NK-92 (cell line): ENCODE results near the gene SULF2.

Experiments used
- DNase-seq: peaks from one replicate; lab custom pipeline; 2025; ENCODE audit not compliant: unreplicated experiment; lab: John Stamatoyannopoulos, UW

The SULF2 gene

DNA sequence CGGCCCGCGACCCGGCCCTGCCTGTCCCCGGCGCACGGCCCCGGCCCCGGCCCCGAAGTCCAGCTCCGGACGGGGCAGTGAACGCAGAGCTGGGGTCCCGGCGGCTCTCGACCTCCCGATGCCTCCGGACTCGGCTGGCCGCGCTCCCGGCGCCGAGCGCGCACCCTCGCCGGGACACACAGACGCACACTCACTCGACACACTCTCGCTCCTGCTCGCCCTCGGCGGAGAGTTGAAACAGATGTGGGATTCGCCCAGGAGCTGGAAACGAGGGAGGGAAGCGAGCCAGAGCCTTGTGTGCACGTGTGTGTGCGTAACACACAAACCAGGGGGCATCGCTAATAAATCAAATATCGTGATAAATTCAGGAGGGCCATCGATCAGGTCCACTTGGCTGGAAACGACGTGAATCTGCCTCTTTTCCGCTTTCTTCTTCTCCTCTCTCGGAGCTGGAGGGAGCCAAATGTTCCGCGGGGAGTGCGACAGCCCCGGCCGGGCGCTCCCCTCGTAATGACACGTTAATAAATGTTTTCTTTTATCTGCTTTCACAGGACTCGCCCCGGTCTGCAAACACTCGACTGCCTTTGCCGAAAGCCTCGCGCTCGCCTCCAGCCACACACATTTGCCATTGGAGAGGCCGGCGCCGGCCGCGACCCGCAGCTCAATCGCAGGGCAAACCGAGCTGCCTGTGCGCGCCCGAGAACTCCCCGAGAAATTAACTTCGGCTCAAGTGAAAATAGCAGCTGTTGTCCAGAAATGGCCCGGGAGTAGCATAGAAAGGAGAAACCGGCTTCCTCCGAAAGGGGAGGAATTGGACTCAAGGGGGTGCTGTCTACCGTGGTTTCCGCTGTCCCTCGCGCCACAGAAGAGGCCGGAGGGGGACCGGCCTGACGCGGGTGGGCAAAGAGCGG, 828 bp upstream of the SULF2 start:
- no peak for DNase-seq

DNA sequence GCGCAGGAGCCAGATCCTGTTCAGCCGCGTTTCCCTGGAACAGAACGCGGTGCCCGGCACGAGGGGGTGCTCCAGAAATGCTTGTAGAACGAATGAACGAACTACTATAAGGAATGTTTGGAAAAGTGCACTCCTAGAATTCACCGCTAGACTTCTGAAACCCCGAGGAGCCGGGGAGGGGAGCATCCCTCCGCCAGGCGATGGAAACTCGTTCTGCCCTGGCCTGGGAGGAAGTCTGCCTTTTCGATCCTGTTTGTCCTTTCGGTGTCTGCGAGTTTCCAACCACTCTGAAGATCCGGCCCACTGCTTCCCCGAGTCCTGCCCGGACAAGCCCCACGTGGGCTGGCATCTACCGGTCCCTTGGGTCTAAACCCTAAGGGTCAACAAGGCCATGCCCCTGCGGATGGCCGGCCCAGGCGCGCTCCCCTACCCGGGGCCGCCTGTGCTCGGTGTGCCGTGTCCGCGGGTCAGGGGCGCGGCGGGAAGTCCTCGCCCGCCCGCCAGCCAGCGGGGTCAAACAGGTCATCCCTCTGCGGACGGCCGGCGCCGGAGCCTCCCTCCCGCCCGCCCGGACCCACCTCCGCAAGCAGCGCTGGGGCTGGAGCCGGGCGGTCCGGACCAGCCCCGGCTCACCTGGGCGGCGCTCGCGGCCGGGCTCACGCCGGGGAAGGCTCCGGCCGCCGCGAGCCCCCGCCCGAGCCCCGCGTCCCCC, 526 bp downstream of the SULF2 start:
- DNase-seq: no peak

DNA sequence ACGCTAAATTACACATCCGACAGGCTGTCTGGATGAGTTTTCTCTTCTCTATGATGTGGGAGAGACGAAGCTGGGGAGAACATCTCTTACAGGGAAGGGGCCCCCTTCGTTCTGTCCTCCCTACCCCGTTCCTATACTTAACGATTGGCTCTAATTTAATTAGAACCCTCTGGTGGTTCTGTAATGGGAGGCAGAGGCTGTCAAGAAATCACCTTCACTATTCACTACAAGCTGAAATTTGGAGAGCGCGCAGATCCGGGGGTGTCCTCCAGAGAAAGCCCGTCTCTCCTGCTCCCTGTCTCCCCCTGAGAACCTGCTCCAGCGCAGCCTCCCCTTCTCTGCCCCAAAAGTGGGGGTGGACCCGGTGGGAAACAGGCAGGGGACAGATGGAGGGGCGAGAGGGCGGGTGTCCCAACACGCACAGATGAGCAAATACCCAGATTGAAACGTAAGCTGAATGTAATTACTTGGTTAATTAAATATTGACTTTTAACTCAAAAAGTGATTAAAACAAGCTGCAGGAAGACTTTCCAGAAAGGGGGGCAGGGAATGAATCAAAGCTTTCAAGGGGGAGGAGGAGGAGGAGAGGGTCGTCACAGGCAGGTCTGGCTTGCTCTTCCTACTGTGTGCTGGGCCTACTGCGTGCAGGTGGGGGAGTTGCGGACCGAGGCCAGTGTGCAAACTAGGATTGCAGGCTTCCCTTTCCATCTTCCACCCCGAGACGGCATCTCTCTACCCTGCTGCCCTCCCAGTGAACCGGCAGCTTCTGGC, 1.3 kb downstream of the SULF2 start:
- no peak for DNase-seq

DNA sequence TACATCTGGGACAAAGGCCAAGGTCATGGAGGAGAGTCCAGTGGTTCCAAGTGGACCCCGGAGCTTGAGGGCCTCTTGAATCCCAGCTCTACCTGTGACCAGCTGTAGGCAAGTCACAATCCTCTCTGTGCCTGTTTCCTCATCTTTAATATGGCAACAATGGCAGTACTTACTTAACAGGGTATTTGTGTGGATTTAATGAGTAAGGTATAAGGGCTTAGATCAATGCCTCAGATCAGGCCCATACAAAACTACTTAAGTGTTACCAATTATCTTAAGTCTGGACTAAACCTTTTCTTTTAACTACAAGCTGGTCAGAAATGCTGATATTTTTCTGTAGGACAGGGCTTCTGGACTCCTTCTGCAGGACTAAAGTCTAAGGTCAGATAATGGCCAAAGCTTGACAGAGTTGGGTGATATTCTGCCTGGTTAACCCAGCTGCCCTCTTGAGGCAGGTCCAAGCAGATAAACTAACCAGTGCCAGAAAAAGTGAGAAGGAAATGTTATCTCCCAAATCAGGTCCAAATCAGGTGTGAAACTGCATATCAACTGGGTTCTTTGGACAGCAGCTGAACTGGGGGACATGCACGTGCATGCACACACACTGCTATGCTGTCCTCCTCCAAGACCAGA, 2.2 kb downstream of the SULF2 start:
- DNase-seq: no peak

DNA sequence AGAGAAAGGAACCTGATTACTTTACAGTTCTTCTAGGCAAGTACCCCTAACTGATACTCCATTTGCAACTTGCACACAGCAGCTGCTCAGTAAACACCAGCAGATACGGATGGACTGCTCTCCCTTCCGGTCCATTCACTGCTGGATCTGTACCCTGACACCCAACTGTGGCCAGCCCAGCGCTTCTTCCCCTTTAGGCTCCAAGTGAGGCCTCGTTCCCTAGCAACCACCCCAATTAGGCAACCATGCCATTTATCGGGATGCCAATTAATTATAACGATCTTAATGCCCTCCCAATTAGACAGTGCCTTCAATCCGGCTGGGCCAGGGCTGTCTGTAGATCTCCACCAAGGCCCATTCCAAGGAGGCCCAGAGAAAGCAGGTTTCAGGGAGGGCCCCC, 3.2 kb downstream of the SULF2 start:
- DNase-seq: no peak

DNA sequence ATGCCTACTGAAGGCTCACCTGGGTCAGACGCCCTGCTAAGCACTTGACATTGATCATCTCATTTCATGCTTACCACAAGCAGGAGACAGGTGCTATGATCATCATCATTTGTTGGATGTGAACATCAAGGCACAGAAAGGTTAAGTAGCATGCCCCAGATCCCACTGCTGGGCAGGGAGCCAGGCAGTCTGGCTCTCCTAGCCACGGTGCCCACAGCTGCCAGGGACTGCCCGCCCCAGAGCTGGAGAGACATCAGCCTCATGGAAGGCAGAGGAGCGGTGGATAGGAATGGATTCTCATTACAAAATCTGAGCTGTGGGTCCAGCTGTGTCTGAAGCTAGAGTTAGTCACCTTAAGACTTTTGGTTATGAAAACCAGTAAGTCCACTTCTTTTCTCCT, 3.6 kb downstream of the SULF2 start:
- no peak for DNase-seq

DNA sequence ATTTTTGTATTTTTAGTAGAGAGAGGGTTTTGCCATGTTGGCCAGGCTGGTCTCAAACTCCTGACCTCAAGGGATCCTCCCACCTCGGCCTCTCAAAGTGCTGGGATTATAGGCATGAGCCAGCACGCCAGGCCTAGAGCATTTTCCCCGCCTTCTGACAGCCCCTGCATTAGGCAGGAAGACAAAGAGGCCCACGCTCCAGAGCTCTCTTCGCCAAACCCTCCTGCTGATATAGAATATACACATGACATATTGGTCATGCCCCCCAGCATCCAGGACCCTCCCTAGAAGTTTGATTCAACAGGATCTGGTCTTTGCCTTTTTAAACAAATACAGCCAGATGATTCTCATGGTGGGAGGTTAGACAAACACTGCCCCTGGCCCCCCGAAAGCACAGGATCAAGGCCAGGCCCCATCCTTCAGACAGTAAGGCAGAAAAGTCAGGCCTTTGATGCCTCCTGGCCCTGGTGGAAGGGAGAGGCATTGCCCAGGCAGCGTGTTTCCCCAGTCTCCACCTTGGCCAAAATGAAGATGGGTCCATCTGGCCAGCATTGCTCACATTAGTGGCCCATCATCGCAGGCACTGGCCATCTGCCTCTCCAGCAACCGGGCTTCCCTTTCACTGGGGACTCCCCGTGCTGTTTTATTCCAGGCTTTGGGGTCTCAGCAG, 4.4 kb downstream of the SULF2 start:
- no peak for DNase-seq

DNA sequence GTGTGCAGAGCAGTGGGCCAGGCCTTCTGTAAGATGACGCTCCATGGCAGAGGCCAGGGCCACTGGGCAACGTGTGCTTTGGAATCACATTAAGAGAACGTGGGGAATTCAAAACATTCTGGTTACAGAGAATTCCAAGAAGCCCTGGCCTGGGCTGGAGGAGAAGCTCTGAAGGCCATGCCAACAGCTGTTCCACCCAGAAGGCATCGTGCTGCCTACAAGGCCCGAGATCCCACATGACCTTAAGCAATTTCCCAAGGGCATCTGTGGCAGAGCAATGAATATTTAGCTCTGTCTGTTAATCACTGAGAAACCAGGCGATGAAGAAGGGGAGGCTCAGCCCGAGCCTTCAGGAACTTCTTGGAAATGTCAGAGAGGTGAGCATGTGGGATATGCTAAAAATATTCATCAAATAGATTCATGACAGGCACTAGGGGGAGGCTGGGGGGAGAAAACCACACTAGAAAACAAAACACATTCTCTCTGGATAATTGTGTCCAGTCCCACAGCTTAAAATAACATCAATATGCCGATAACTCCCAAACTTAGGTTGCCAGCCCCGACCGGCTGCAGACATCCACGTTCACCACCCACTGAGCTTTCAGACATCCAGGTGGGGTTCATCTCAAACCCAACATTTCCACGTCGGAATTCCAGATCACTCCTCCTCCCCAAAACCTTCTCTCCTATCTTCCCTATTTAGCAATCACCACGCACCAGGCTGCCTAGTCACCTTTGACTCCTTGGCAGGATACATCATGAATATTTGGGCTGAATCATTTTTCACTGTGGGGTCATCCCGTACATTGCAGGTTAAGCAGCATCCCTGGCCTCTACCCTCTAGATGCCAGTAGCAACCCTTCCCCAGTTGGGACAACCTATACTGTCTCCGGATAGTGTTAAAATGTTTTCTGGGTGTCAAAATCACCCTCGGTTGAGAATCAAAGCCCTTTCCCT, 6.6 kb downstream of the SULF2 start:
- no peak for DNase-seq

DNA sequence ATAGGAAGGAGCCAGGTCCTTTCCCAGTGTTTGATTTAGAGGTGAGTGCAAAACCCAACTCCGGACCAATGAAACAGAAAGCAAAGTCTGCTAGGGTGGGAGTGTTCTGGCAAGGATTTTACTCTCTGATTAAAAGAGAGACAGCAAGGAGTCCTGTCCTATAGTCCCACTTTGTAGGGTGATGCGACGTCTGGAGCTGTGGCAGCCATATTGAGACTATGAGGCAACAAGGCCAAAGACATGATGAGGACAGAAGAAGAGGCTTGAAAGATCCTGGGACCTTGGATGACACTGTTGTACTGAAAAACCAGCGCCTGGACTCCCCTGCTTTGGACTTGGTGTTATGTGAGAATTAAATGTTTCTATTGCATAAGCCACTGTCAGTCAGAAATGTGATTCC, 8.1 kb downstream of the SULF2 start:
- no peak for DNase-seq

DNA sequence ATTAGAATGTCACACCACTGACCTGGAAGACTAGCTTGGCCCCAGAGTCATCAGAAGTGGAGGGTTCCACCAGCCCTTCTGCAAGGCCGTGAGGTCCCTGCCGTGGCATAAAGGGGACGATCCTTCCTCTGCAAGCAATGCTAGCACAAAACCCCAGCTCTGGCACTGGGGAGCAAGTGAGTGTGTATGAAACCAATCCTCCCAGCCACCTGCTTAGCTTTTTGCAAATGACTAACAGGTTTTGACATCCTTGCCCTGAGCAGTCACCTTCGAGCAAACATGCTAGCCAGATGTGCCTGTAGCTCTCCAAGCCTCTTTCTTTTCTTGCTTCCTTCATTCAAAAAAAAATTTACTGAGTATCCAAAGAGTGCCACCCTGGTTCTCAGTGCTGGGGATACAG, 8.6 kb downstream of the SULF2 start:
- DNase-seq: no peak

DNA sequence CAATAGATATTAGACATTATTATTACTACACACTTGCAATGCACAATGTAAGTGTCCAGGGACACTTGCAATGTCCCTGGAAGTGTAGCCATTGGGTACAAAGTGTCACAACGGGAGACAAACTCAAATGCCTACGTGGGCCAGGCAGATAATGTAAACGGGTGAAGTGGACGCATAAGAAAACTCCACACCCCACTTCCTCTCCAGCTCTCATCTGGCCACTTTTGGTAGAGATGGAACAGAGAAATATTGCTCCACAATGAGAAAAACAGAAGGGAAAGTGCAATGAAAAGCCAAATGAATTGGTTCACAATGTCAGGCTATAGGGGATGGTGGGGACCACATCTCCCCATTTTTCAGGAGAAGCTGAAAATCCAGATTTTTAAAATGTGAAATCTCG, 9.4 kb downstream of the SULF2 start:
- no peak for DNase-seq

DNA sequence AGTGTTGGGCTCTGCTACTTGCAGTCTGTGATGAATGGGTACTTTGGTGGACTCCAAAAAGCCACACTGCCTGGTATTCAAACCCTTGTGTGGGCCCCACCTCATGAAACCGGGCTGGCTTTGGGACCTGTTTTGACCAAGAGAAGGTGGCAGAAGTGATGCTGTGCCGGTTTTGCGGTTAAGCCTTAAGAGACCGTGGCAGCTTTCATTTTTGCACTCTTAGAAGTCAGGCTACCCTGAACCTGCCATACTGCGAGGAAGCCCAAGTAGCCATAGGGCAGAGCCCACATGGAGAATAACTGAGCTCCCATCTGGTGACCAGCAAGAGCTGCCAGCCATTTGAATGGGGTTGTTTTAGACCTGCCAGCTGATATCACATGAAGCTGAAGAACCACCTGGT, 10.2 kb downstream of the SULF2 start:
- no peak for DNase-seq

DNA sequence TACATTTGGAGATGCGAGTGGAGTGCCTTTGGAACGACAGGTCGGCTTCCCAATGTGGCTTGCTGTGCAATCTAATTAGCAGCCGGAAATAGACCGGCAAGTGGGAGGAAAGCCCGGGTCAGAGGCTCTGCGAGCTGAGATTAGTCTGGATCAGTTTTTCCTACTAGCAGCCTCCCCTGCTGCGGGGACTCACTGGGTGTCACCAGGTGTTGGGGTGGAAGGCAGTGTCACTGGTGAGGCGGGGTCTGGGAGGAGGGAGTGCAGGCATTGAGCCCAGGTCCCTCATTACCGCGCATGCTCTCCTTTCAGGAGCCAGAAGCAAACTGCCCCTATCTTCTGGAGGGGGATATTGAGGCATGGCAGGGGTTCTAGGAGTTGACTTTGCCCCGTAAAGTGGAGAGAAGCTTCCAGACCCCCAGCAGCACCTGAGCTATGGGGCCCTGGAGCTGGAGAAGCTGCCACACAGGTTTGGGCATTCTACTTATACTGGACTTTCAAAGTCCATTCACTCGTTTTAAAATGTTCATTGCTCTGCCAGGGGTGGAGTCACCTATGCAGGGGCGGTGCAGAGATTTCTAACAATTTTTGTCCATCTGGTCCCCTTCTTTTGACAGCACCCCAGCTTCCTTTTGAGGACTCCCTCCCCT, 11.0 kb downstream of the SULF2 start:
- no peak for DNase-seq

DNA sequence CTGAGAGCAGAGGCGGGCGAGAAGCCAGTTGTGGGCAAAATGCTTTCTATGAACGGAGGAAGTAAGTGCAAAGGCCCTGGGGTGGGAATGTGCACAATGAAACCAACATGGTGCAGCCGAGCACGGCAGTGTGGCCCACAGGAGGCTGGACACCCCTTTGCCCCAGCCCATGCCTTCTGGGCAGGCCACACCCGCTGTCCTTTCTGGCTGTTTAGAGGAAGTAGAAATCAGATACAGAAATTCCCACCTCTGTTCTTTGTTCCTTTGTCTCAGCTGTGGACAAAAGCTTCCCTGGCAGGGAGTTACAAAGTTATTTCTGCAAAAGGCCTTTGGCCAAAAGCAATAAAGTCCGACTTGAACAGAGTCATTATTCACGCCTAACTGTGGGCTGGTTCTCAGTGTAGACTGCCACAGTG, 11.9 kb downstream of the SULF2 start:
- DNase-seq: no peak

DNA sequence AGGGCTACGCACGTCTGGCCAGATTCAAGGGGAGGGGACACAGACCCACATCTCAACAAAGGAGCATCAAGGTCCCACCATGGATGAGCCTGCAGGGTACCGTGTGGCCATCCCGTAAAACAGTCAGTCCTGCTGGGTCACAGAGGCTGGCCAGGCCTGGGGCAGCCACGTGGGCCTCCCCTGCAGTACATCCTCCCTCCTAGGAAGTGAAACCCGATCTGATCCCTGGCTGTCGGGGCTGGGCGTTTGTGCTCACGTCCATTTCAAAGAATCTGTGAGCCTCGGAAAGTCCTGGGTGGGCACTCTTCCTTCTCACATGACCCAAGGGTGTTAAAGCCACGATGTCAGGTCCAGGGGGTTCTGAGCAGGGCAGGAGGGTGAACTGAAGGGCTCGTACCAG, 14.3 kb downstream of the SULF2 start:
- DNase-seq: no peak

DNA sequence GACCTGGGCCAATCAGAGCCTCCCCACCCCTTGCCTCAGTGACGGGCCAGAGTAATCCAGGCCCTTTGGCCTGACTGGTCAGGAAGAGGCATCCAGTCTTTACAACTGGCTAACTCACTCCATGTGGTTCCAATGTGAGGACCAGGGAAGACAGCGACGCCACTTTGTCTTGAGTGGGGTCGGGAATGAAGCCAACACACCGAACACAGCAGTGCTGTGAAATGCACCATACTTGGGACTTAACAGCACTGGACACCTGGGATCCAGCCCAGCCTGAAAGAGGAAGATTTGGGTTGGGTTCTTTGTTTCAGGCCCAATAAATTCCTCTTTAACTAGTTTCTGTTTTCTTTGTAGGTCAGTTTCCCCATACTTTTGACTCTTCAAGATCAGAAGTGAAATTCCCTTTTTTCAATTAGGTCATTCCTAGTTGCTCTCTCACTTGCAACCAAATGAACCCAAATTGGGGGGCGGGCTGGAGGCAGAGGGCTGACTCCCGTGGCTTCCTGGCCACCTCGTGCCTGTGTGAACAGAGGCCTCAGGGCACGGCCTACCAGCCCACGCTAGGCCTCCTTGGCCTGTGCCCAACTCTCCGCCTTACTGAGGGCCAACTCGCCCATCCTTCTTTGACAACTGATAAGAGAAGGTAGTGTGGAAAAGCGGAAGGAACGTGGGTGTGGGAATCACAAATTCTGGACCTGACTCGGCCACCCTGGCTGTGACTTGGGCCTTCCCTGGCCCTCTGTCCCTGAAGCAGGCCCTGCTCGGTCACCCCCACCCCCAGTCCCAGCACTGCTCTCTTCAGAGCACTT, 17.1 kb downstream of the SULF2 start:
- no peak for DNase-seq

DNA sequence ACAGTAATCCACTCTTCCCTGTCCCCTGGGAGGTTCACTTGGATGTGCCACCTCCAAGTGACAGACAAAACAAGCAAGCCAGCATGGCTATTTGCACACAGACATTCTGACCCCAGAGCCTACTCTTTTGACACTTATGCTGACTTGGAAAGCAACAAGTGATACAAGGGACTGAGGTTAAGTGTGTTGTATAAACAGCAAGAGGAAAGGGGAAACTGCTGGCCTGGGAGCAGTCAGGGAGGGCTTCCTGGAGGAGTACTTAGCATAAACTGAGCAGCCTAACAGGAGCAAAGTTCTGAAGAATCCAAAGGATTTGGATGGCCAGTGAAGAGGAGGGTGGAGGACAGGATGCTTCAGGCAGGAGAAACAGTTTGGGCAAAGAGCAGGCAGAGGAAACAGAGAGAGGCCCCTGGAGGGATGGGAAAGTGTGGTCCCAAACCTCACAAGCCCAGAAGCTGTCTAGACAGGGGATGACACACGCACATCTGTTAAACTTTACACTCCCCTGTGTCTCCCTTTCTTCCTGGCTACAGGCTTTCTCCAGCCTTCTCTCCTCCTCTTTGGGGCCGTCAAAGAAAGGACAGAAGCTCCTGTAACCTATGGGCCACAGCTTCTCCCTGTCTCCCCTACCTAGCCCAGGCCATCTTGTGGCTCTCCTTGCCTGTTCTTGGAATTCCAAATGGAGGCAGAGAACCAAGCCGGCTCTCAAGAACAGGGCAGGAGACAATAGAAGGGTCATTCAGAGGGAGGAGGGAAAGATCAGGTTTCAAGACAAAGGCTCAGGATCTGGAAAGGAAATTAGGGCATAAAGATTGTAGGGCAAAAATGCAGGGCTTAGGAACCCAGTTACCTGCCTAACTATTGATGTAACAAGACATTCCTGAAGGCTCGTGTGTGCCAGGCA, 19.3 kb downstream of the SULF2 start:
- no peak for DNase-seq
